ENCODE measurements around the gene ROBO2. TPM values are rescaled to one million over a fixed set of nuclear protein-coding genes. Genes with fewer than 3 reads are reported as not detected.

Gene ROBO2
- total and polyA plus RNA-seq, 2 donors from 2014 or later = 1.3 to 1.6 TPM

GRCh38 chr3:77685713-77686112 is 645.8 kb downstream of the ROBO2 start:
- H3K27ac ChIP-seq (ENCODE audit: low read depth in 2 of 2, low read length in 2 of 2) = no peak overlapping the region
- H3K4me1 ChIP-seq (ENCODE audit: control insufficient read depth in 2 of 3, insufficient read depth in 2 of 3, low read depth in 1 of 3, low read length in 3 of 3) = no peaks in the 10 kb centered on the region
- H3K4me3 ChIP-seq (ENCODE audit: low read length in 3 of 3) = no peak overlapping the region
- H3K9ac ChIP-seq (ENCODE audit: low read length in 3 of 3) = no peak overlapping the region
- no peak for FAIRE-seq
- TF ChIP-seq CTCF (IDR thresholded peaks at IDR 0.05; ENCODE audit: borderline replicate concordance, extremely low read depth, insufficient read depth) = no peak
- H3K27me3 ChIP-seq (ENCODE audit: control insufficient read depth, insufficient read depth, low read length) = no peaks in the 10 kb centered on the region
- H3K36me3 ChIP-seq (ENCODE audit: control insufficient read depth in 2 of 3, insufficient read depth in 3 of 3, low read length in 3 of 3) = no peaks in the 10 kb centered on the region
- H3K9me3 ChIP-seq (ENCODE audit: control insufficient read depth in 2 of 3, insufficient read depth in 1 of 3, low read length in 3 of 3) = peaks cover 0 to 13% (median 6%) of the 10 kb centered on the region in 3 donors
- DNase-seq = no peak
- intact Hi-C loops (cut with DNase I) = no loop called here

- no peaks in the 10 kb centered on the region for H3K27me3 ChIP-seq (ENCODE audit: control insufficient read depth, insufficient read depth, low read length)
- no peak overlapping the region for H3K4me3 ChIP-seq (ENCODE audit: low read length in 3 of 3)
- no peak overlapping the region for H3K27ac ChIP-seq (ENCODE audit: low read depth in 2 of 2, low read length in 2 of 2)
- H3K9ac ChIP-seq (ENCODE audit: low read length in 3 of 3) = no peak overlapping the region
- DNase-seq (no peak), FAIRE-seq (no peak)
- intact Hi-C loops (cut with DNase I) = no loop called here
- H3K4me1 ChIP-seq (ENCODE audit: control insufficient read depth in 2 of 3, insufficient read depth in 2 of 3, low read depth in 1 of 3, low read length in 3 of 3) = no peaks in the 10 kb centered on the region
- H3K36me3 ChIP-seq (ENCODE audit: control insufficient read depth in 2 of 3, insufficient read depth in 3 of 3, low read length in 3 of 3) = no peaks in the 10 kb centered on the region
- peaks cover 0 to 10% (median 3%) of the 10 kb centered on the region in 3 donors for H3K9me3 ChIP-seq (ENCODE audit: control insufficient read depth in 2 of 3, insufficient read depth in 1 of 3, low read length in 3 of 3)
- TF ChIP-seq CTCF (IDR thresholded peaks at IDR 0.05; ENCODE audit: borderline replicate concordance, extremely low read depth, insufficient read depth) = no peak
These were observed 646.7 kb downstream of the ROBO2 start for GRCh38 chr3:77686560-77686959.

GRCh38 chr3:77687545-77687944 is 647.6 kb downstream of the ROBO2 start:
- intact Hi-C loops (cut with DNase I) = no loop called here
- Histone ChIP-seq H3K36me3 (ENCODE audit: control insufficient read depth in 2 of 3, insufficient read depth in 3 of 3, low read length in 3 of 3) (no peaks in the 10 kb centered on the region), H3K9me3 (ENCODE audit: control insufficient read depth in 2 of 3, insufficient read depth in 1 of 3, low read length in 3 of 3) (no peaks in the 10 kb centered on the region), H3K4me3 (ENCODE audit: low read length in 3 of 3) (no peak overlapping the region), H3K4me1 (ENCODE audit: control insufficient read depth in 2 of 3, insufficient read depth in 2 of 3, low read depth in 1 of 3, low read length in 3 of 3) (no peaks in the 10 kb centered on the region), H3K27ac (ENCODE audit: low read depth in 2 of 2, low read length in 2 of 2) (no peak overlapping the region), H3K27me3 (ENCODE audit: control insufficient read depth, insufficient read depth, low read length) (no peaks in the 10 kb centered on the region), H3K9ac (ENCODE audit: low read length in 3 of 3) (no peak overlapping the region)
- TF ChIP-seq CTCF (IDR thresholded peaks at IDR 0.05; ENCODE audit: borderline replicate concordance, extremely low read depth, insufficient read depth) = no peak
- no peak for FAIRE-seq
- no peak for DNase-seq

- Histone ChIP-seq H3K27ac (ENCODE audit: low read depth in 2 of 2, low read length in 2 of 2) (no peak overlapping the region), H3K4me3 (ENCODE audit: low read length in 3 of 3) (no peak overlapping the region), H3K36me3 (ENCODE audit: control insufficient read depth in 2 of 3, insufficient read depth in 3 of 3, low read length in 3 of 3) (no peaks in the 10 kb centered on the region), H3K9me3 (ENCODE audit: control insufficient read depth in 2 of 3, insufficient read depth in 1 of 3, low read length in 3 of 3) (no peaks in the 10 kb centered on the region), H3K27me3 (ENCODE audit: control insufficient read depth, insufficient read depth, low read length) (no peaks in the 10 kb centered on the region), H3K9ac (ENCODE audit: low read length in 3 of 3) (no peak overlapping the region), H3K4me1 (ENCODE audit: control insufficient read depth in 2 of 3, insufficient read depth in 2 of 3, low read depth in 1 of 3, low read length in 3 of 3) (no peaks in the 10 kb centered on the region)
- DNase-seq (no peak), FAIRE-seq (no peak)
- TF ChIP-seq CTCF (IDR thresholded peaks at IDR 0.05; ENCODE audit: borderline replicate concordance, extremely low read depth, insufficient read depth) = no peak
- intact Hi-C loops (cut with DNase I) = no loop called here
These were observed 650.5 kb downstream of the ROBO2 start for GRCh38 chr3:77690284-77690845.
